Measurements from ENCODE around the gene TACC2.

- no peak for TF ChIP-seq CTCF (IDR thresholded peaks at IDR 0.05)
- TF ChIP-seq POLR2A (IDR thresholded peaks at IDR 0.05), result no peak
These were observed 156.2 kb downstream of the TACC2 start for GRCh38 chr10:122145113-122145512.

Data from tibial nerve (tissue), 3 donors.